KOPT-K1 (cell line): ENCODE data around the gene TAT.
A peak's percentile ranks its signal among the peaks of the same experiment; 100 is the strongest.
"Not testable (repeated sequence)": the region's sequence is repeated elsewhere in the genome, so short reads cannot be mapped to it uniquely, and the experiment has no call there.

ENCODE experiments used
- H3K27ac ChIP-seq: fragments of 200-600 bp; sonication (generic); 2 replicates; pipeline ENCODE4 v1.5.1; 2016; ENCODE audit warnings: antibody characterized with exemption, mild to moderate bottlenecking, low read depth, low read length; ENCODE audit not compliant: poor library complexity, severe bottlenecking
- H3K36me3 ChIP-seq: fragments of 200-600 bp; sonication (generic); 2 replicates; pipeline ENCODE4 v1.5.1; 2017; ENCODE audit warnings: antibody characterized with exemption, mild to moderate bottlenecking, low read length, moderate library complexity; ENCODE audit not compliant: insufficient read depth
- H3K9me3 ChIP-seq: fragments of 200-600 bp; sonication (generic); 2 replicates; pipeline ENCODE4 v1.5.1; 2017; ENCODE audit warnings: antibody characterized with exemption, low read length, mild to moderate bottlenecking; ENCODE audit not compliant: insufficient read depth, poor library complexity, severe bottlenecking

Gene TAT

GRCh38 chr16:71565812-71566700 is 10.8 kb downstream of the TAT start:
- no peak overlapping the region for H3K27ac ChIP-seq
- H3K36me3 ChIP-seq: no peaks in the 10 kb centered on the region
- peaks cover 14% of the 10 kb centered on the region for H3K9me3 ChIP-seq

GRCh38 chr16:71564335-71564967 is 12.4 kb downstream of the TAT start:
- peak overlapping the region; percentile 56 for H3K27ac ChIP-seq
- H3K36me3 ChIP-seq: no peaks in the 10 kb centered on the region

DNA sequence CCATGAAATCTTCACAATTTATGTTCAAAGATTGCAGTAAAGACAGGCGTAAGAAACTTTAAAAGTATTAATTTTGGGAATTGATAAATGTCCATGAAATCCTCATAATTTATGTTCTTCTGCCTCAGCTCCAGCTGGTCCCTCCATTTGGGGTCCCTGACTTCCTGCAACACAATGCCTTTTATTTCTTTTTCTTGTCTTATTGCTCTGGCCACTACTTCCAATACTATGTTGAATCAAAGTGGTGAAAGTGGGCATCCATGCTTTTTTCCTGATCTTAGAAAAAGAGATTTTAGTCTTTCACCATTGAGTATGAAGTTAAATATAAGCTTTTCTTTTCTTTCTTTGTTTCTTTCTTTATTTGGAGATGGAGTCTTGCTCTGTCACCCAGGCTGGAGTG is 14.3 kb downstream of the TAT start:
- H3K27ac ChIP-seq: no peak overlapping the region
- peaks cover 18% of the 10 kb centered on the region for H3K9me3 ChIP-seq
- no peaks in the 10 kb centered on the region for H3K36me3 ChIP-seq

More at GRCh38 chr16:71564335-71564967, 12.4 kb downstream of the TAT start:
- peaks cover 18% of the 10 kb centered on the region for H3K9me3 ChIP-seq

DNA sequence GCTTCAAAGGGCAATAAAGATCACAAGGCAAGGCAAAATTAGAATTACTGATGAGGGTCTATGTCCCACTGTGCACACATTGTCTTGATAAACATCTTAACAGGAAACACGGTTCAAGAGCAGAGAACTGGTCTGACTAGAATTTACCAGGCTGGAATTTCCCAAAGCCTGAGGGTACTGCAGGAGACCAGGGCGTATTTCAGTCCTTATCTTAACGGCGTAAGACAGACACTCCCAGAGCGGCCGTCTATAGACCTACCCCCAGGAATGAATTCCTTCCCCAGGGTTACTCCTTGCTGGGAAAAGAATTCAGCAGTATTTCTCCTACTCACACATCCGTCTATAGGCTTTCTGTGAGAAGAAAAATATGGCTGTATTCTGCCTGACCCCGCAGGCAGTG is 15.0 kb downstream of the TAT start:
- H3K9me3 ChIP-seq: peaks cover 18% of the 10 kb centered on the region
- H3K27ac ChIP-seq, H3K36me3 ChIP-seq: not testable (repeated sequence)

DNA sequence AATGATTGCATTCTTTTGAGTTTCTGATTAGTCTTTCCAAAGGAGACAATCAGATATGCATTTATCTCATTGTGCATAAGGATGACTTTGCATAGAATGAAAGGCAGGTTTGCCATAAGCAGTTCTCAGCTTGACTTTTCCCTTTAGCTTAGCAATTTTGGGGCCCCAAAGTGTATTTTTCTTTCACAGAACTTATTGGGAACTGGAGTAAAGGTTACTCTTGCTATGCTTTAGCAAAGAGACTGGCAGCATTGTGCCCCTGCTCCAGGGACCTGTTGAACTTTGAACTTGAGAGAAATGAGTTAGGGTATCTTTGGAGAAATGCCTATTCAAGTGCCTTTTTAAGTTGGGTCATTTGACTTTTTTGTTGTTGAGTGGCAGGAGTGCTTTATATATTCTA is 17.0 kb downstream of the TAT start:
- no peak overlapping the region for H3K27ac ChIP-seq
- H3K9me3 ChIP-seq: peaks cover 18% of the 10 kb centered on the region

GRCh38 chr16:71557954-71558582 is 18.8 kb downstream of the TAT start:
- Histone ChIP-seq H3K36me3 (no peaks in the 10 kb centered on the region), H3K9me3 (peaks cover 18% of the 10 kb centered on the region), H3K27ac (no peak overlapping the region)

More for the DNA sequence above, 17.0 kb downstream of the TAT start:
- no peaks in the 10 kb centered on the region for H3K36me3 ChIP-seq

DNA sequence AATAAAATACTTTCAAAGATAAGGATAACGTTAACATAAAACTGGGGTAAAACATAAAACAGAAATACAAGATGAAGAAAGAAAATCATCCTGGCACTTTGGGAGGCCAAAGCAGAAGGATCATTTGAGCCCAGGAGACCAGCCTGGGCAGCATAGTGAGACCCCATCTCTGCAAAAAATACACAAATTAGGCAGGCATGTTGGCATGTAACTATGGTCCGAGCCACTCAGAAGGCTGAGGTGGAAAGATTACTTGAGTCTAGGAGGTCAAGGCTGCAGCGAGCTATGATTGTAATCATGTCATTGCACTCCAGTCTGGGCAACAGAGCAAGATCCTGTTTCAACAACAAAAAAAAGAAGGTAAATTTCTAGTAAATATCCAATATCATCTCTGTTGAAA is 19.6 kb downstream of the TAT start:
- no peak overlapping the region for H3K27ac ChIP-seq
- H3K9me3 ChIP-seq: peaks cover 15% of the 10 kb centered on the region
- H3K36me3 ChIP-seq: no peaks in the 10 kb centered on the region

DNA sequence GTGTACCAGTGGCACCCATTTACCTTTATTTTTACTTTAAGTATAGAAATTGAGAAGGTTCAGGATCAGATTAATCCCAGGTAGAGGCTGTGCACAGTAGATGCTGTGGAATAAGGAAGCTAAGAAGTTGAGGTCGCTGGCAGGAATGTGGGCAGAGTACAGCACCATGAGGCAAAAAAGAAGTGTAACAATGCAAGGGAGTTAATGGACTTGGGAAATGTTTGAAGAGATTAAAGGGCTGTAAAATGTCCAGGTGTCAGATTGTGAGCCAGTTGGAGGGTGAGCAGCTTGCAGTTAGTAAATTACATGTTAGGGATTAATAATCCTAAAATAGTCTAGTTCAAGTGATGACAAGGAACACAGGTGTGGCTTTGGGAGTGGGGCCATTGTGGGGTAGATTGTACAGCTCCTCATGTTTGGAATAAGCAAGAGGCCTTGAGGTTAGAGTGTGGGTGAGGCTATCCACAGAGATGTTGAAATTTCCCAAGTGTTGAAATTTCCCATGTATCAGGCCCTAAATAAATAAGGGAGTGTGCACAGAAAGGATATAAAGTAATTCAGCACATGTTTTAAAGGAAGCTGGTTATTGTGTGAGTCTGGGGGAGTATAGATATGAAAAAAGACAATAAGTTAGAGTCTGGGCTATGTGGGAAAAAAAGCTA is 21.5 kb downstream of the TAT start:
- Histone ChIP-seq H3K9me3 (peaks cover 5% of the 10 kb centered on the region), H3K36me3 (no peaks in the 10 kb centered on the region), H3K27ac (no peak overlapping the region)

DNA sequence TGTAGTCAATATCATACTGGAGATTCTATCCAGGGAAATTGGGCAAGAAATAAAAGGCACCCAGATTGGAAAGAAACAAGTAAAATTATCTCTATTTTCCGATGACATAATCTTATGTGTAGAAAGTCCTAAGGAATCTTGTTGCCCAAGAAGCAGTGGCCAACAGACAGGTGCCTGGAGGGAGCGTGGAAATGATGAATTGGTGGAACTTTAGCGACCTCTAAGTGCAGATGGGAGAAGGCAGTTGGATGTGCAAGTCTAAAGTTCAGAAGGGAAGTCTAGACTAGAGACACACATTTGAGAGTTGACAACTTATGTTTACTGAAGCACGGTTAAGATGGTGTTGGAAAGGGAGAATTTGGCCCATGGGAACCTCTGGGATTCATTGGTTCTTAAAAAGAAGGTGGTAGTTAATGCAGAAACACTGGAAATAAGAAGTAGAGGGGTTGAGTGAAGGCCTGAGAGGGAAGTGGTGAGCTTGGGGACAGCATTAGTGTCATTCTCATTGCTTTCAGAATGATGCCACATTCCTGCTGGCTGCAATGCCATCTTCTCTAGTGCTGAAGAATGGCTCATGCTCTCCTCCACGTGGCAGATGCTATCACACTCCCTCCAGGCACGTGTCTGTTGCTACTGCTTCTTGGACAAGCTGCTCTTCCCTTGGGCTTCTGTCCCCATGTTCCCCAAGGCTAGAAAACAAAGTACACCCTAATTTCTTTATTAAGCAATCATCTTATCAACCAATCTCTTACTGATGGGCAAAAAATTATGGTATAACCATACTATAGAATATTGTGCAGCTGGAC is 24.0 kb downstream of the TAT start:
- Histone ChIP-seq H3K9me3 (peaks cover 9% of the 10 kb centered on the region), H3K36me3 (no peaks in the 10 kb centered on the region), H3K27ac (no peak overlapping the region)

- peaks cover 9% of the 10 kb centered on the region for H3K9me3 ChIP-seq
- H3K27ac ChIP-seq: no peak overlapping the region
- H3K36me3 ChIP-seq: no peaks in the 10 kb centered on the region
These were observed 29.7 kb downstream of the TAT start for GRCh38 chr16:71547168-71547567.

- no peak overlapping the region for H3K27ac ChIP-seq
- no peaks in the 10 kb centered on the region for H3K36me3 ChIP-seq
- no peaks in the 10 kb centered on the region for H3K9me3 ChIP-seq
These were observed 34.5 kb downstream of the TAT start for GRCh38 chr16:71542377-71542776.

DNA sequence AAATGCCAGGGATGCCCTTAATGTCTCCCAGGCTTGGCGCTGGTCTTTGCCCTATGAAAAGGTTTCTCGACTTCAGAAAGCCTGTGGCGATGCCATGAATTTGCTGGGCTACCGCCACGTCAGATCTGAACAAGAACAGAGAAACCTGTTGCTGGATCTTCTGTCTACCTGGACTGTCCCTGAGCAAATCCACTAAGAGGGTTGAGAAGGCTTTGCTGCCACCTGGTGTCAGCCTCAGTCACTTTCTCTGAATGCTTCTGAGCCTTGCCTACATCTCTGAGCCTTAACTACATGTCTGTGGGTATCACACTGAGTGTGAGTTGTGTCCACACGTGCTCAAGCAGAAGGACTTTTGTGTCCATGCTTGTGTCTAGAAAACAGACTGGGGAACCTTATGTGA is 39.2 kb downstream of the TAT start:
- H3K36me3 ChIP-seq: no peaks in the 10 kb centered on the region
- H3K9me3 ChIP-seq: no peaks in the 10 kb centered on the region
- H3K27ac ChIP-seq: no peak overlapping the region

- Histone ChIP-seq H3K36me3 (no peaks in the 10 kb centered on the region), H3K9me3 (no peaks in the 10 kb centered on the region), H3K27ac (no peak overlapping the region)
These were observed 40.0 kb downstream of the TAT start for GRCh38 chr16:71536752-71537499.

GRCh38 chr16:71532366-71532765 is 44.5 kb downstream of the TAT start:
- Histone ChIP-seq H3K9me3 (no peaks in the 10 kb centered on the region), H3K27ac (no peak overlapping the region), H3K36me3 (no peaks in the 10 kb centered on the region)
